Chondrocyte (in vitro differentiated cells): Measurements from ENCODE around the gene DHRS13. TPM values are rescaled to one million over a fixed set of nuclear protein-coding genes. Genes with fewer than 3 reads are reported as not detected.

ENCODE experiments used
- DNase-seq: peaks from one replicate; pipeline ENCODE4 v3.0.0; 2021; ENCODE audit warnings: mixed read lengths, low spot score
- H3K27ac Mint-ChIP-seq: one replicate; pipeline ENCODE4 v1.8.0; 2021; ENCODE audit warnings: mild to moderate bottlenecking, moderate library complexity, mixed read lengths; ENCODE audit not compliant: unreplicated experiment
- H3K27me3 Mint-ChIP-seq: 2 replicates; pipeline ENCODE4 v1.8.0; 2021; ENCODE audit warnings: low read depth, mixed read lengths
- H3K36me3 Mint-ChIP-seq: 2 replicates; pipeline ENCODE4 v1.8.0; 2021; ENCODE audit warnings: low read depth, mixed read lengths
- H3K4me1 Mint-ChIP-seq: 2 replicates; pipeline ENCODE4 v1.8.0; 2021; ENCODE audit warnings: low read depth, mild to moderate bottlenecking, mixed read lengths
- H3K4me3 Mint-ChIP-seq: one replicate; pipeline ENCODE4 v1.8.0; 2021; ENCODE audit warnings: mild to moderate bottlenecking, moderate library complexity, mixed read lengths; ENCODE audit not compliant: unreplicated experiment
- H3K9me3 Mint-ChIP-seq: 2 replicates; pipeline ENCODE4 v1.8.0; 2021; ENCODE audit warnings: low read depth, mixed read lengths
- total RNA-seq: library from RNA; stranded (reverse); gene quantifications from 3 replicates; pipeline ENCODE4 v1.2.1, GENCODE V29; 2021
- TF ChIP-seq, protein P1 (sequence below): fragments of 200-600 bp; sonication (generic); IDR thresholded peaks from 2 replicates; pipeline ENCODE4 v1.5.0; 2021; ENCODE audit warnings: antibody characterized with exemption, mild to moderate bottlenecking, moderate library complexity

DHRS13 gene
- total RNA-seq, 1 donor from 2014 or later, result 5.8 TPM

DNA sequence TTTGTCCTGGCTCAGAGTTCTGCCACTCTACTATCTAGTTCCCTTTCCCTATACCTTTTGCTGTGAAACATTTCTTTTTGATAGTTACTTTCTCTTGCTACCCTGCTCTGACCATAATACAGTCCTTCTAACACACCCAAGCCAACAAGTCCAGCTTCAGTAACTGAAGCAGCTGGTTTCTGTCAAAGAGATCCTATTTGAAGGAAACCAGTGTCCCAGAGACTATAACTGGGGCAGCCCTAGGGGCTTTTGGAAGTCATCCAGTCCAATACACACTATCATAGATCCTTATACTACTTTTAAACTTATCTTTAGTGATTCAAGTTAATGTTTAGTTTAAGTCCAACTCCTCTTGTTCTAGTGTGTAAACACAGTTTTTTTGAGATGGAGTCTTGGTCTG is 17.3 kb upstream of the DHRS13 start:
- Mint-ChIP-seq H3K9me3 (no peaks in the 10 kb centered on the region), H3K36me3 (peaks cover 50% of the 10 kb centered on the region), H3K27ac (no peak overlapping the region), H3K27me3 (no peaks in the 10 kb centered on the region), H3K4me1 (no peaks in the 10 kb centered on the region), H3K4me3 (no peak overlapping the region)
- no peak for DNase-seq
- TF ChIP-seq, protein P1, sequence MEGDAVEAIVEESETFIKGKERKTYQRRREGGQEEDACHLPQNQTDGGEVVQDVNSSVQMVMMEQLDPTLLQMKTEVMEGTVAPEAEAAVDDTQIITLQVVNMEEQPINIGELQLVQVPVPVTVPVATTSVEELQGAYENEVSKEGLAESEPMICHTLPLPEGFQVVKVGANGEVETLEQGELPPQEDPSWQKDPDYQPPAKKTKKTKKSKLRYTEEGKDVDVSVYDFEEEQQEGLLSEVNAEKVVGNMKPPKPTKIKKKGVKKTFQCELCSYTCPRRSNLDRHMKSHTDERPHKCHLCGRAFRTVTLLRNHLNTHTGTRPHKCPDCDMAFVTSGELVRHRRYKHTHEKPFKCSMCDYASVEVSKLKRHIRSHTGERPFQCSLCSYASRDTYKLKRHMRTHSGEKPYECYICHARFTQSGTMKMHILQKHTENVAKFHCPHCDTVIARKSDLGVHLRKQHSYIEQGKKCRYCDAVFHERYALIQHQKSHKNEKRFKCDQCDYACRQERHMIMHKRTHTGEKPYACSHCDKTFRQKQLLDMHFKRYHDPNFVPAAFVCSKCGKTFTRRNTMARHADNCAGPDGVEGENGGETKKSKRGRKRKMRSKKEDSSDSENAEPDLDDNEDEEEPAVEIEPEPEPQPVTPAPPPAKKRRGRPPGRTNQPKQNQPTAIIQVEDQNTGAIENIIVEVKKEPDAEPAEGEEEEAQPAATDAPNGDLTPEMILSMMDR, result no peak

DNA sequence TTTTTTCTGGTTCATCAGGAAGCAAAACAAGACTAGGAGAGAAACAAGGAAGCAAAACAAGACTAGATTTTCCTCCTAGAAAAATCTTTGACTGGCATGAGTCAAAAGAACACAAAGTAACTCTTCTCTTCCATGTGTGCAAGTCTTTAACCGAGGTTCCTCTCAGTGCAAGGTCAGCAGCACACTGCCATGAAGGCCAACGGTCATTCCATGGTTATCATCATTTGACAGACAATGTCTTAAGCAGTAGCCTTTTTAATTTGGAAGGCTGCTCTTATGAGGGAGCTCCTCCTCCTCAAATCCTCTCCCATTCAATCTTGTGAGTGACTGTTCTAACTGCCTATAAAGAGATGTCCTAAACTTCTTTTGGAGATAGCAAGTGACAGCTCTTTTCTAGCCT is 15.4 kb upstream of the DHRS13 start:
- Mint-ChIP-seq H3K4me1 (no peaks in the 10 kb centered on the region), H3K4me3 (no peak overlapping the region), H3K27ac (no peak overlapping the region), H3K36me3 (peaks cover 52% of the 10 kb centered on the region), H3K27me3 (no peaks in the 10 kb centered on the region), H3K9me3 (no peaks in the 10 kb centered on the region)
- no peak for DNase-seq
- TF ChIP-seq, protein P1, result no peak

DNA sequence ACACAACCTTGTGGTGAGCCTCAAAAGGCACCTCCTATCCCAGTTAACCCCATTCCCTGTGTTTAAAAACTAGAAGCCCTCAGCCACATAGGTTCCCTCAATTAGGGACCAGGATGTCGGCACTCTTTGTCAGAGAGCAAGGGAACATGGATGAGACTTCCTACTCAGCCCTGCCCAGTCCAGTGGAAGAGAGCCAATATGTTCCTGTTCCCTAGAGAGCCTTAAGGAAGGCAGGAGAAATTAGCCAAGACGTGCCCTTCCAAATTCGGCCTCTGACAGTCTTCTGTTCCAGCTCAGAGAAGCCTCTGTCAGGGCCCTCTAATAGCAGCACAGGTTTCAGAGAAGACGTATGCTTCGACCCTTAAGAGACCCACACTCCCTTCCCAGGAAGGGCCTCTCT is 14.6 kb upstream of the DHRS13 start:
- Mint-ChIP-seq H3K27me3 (no peaks in the 10 kb centered on the region), H3K4me1 (no peaks in the 10 kb centered on the region), H3K27ac (no peak overlapping the region), H3K4me3 (no peak overlapping the region), H3K36me3 (peaks cover 57% of the 10 kb centered on the region), H3K9me3 (no peaks in the 10 kb centered on the region)
- TF ChIP-seq, protein P1, result no peak
- DNase-seq, result no peak

DNA sequence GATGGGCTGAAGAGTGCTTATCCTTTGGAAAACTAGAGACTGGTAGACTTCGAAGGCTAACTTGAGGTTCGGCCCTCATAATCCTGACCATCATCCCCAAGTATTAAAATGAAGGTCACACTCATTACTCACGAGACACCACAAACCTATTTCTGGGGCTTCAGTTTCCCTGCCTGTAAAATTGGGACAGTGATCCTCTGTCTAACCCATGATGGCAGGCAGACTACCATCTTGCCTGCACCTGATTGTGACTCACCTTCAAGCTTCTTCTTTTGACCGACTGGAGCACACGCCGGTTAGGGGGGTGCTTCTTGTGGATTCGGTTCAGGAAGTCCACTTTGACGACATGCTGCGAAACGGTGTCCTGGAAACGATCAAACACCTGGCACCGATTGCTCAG is 14.2 kb upstream of the DHRS13 start:
- H3K27me3 Mint-ChIP-seq, result no peaks in the 10 kb centered on the region
- no peaks in the 10 kb centered on the region for H3K4me1 Mint-ChIP-seq
- TF ChIP-seq, protein P1, result no peak
- no peak overlapping the region for H3K27ac Mint-ChIP-seq
- DNase-seq, result no peak
- H3K36me3 Mint-ChIP-seq, result peaks cover 60% of the 10 kb centered on the region
- H3K4me3 Mint-ChIP-seq, result no peak overlapping the region
- no peaks in the 10 kb centered on the region for H3K9me3 Mint-ChIP-seq

DNA sequence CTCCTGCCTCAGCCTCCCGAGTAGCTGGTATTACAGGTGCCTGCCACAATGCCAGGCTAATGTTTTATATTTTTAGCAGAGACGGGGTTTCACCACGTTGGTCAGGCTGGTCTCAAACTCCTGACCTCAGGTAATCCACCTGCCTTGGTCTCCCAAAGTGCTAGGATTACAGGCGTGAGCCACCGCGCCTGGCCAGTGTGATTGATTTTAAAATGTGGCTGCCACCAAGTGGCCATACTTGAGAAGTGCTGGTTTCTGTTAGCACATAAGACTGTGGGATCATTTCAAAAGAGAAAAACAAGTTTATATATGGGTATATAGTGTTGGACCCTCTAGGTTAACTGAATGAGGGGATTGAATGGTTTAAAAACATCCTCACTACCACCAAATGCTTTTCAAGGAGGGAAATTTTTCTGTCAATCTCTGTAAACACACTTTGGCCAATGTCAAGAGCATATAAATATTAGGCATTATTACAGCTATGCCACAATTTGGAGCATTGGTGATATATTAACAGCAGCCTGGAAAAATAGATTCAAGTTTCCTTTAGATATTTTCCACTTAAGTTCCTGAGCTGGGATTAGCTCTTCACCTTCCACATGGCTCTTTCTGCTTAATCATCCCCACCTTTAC is 13.5 kb upstream of the DHRS13 start:
- no peak overlapping the region for H3K4me3 Mint-ChIP-seq

More for the DNA sequence above, 13.5 kb upstream of the DHRS13 start:
- TF ChIP-seq, protein P1, result peak; percentile 87
- DNase-seq, result no peak
- Mint-ChIP-seq H3K27me3 (no peaks in the 10 kb centered on the region), H3K4me1 (no peaks in the 10 kb centered on the region), H3K36me3 (peaks cover 56% of the 10 kb centered on the region), H3K27ac (no peak overlapping the region), H3K9me3 (no peaks in the 10 kb centered on the region)
